ENCODE data around the gene PCARE.
A peak's percentile ranks its signal among the peaks of the same experiment; 100 is the strongest.
"Not testable (repeated sequence)": the region's sequence is repeated elsewhere in the genome, so short reads cannot be mapped to it uniquely, and the experiment has no call there.

Gene PCARE

DNA sequence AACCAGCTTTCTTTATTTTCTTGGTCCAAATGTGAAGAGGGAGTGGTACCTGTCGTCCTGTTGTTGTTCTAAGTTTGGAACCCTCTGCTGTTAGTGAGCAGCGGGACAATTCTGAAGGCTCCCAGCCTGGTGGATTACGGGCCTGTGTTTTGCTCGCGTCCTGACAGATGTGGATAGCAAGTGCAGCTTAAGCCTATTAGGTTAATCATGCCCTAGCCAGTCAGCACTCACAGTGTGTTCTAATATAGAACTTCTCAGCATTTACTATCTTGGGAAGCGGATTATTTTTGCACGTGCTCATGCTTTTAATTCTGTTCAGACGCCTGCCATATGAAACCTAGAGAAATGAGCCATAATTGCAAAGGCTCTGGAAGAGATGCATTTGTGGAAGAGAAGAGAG is at the start of gene PCARE:
Gene PCARE (minus strand): TSS at position 113 of the 400 bp plus-strand sequence. CDS start 262 bp downstream, outside the sequence.
- DNase-seq: no peak

DNA sequence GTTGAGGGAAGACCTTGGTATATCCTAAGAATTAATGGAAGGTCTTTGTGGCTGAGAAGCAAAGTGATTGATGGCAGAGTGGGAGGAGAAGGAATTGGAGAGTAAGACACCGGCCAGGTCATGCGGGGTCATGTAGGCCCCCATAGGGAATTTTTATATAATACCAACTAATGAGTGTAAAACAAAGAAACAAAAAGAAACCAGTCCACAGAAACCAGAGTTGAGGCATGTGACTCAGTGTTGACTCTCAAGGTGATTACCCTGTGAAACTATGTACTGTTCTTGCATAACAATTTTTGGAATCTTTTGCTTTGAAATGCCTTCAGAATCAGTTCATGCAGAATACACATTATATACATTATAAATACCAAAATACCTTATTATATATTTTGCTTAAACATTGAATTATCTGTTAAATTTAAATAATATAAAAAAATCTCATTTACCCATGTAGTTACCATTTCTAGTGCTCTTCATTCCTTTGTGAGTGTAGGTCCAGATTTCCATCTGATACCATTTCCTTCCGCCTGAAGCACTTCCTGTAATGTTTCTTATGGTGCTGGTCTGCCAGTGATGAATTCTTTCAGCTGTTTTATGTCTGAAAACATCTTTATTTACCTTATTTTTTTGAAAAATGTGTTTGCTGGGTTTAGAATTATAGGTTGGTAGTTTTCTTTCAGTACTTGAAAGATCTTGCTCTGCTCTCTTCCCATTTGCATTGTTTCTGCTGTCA is 49.5 kb upstream of the PCARE start:
- no peak for DNase-seq

- no peak for DNase-seq
Measured at GRCh38 chr2:29120846-29121245, 46.5 kb upstream of the PCARE start.

GRCh38 chr2:29119211-29119610 is 44.9 kb upstream of the PCARE start:
- no peak for DNase-seq

- peak; percentile 38 for DNase-seq
Measured at GRCh38 chr2:29117636-29118303, 43.4 kb upstream of the PCARE start.

DNA sequence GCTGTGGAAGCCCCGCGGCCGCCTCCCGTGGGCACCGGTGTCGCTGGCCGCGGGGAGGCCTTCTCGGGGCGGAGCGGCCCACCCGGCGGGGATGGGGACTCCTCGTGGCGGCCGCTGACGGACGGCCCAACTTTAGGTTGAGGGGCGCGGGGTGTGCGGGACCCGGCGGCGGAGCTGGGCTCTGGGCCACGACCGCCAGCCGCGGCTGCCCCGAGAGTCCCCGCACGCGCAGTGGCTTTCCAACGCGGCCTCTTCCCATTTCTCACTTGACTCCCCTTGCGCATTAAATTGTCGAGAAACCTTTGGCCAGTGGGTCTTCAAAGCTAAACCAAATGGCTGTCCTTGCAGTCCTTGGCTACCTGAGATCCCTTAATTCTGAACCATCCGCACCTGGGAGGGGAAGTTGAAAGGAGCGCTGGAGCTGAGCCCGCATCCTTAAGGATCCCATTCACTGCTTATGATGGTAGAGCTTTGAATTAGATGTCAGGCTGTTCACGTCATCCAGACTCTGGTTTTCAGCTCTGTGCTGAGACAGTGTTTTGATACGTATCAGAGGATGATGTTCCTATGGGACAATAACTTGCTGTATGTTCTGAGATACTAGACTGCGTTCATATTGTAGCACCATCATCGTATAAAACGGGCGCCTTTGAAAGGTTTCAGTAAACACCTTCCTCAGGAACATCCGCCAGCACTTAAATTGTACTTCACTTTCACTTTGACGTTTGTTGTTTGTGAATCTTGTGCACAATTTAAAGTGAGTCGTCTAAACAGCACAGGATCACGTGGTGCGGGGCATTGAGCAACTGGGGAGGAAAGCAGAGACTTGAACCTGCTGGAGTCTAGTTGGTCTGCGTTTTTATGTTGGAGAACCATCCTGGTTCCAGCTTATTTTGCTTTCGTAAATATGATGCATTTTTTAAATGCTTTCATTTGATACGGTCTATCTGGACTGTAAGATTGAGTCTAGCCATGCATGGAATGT is 41.8 kb upstream of the PCARE start:
- DNase-seq: peak; percentile 67

GRCh38 chr2:29114946-29115609 is 40.8 kb upstream of the PCARE start, which contains the start of gene CLIP4:
TSS of gene CLIP4 (plus strand) at chr2:29115415. CDS start at chr2:29121389, 5,974 bp downstream.
- DNase-seq: no peak

- peak; percentile 34 for DNase-seq
Measured at GRCh38 chr2:29114586-29114945, 40.2 kb upstream of the PCARE start.

DNA sequence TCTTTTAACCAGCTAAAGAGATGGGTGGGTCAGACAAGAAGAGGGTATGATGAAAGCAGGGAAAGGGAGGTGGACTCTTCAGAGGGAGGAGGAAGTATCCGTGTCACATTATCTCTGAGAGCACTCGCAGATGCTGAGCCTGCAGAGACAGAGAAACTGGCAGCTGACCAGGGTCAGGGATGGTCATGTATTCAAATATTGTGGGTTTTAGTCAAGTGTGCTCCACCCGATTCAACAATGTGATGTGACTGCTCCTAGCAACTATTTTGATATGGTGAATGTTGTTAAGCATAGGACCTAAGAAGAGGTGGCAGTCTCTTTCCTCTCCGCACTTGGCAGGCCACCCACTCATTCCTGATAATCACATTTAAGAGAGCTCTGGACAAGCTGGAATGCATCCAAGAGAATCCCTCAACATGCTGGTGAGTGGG is 39.6 kb upstream of the PCARE start:
- DNase-seq: peak; percentile 87

DNA sequence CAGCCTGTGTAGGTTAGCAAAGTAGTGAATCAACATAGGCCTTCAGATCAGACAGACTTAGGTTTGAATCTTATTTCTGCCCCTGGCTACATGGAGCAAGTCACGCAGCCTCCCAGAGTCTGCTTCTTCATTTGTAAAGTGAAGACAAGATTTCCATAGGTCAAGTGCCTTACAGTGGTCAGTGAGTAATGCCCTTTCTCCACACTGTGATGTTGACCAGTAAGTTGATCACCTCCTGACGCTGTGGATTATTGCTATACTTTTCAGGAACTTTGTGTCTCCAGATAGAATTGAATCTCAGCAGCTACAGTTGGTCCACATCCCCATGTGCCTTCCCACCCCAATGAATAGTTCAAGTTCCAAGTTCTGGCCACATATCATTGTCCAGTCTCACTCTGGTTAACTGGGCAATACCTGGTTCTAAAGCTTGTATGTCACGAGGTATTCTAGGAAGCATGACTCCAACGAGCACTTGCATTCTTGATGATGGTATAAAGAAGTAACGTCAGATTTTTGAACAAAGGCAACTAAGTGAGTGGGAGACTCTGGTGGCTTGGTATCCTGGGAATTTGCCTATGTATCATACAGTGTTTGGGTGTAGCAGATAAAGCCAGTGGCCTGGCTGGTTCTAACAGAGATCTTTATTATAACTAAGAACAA is 38.8 kb upstream of the PCARE start:
- DNase-seq: no peak

DNA sequence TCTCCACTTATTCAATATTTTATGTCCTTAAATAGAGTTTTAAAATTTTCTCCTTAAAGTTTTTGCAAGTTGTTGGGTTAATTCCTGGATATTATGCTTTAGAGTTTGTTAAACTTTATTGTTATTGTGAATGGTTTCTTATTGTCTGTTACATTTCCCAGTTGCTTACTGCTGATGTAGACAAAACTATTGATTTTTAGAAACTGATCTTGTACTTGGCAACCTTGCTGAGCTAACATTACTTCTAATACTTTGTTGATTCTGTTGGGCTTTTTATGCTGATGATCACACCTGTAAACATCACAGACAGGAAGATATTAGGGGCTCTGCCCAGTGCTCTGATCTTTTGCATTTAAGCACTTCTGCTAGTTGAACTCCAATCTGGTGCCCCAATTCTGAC is 38.1 kb upstream of the PCARE start:
- no peak for DNase-seq

GRCh38 chr2:29110916-29111535 is 36.7 kb upstream of the PCARE start:
- no peak for DNase-seq

DNA sequence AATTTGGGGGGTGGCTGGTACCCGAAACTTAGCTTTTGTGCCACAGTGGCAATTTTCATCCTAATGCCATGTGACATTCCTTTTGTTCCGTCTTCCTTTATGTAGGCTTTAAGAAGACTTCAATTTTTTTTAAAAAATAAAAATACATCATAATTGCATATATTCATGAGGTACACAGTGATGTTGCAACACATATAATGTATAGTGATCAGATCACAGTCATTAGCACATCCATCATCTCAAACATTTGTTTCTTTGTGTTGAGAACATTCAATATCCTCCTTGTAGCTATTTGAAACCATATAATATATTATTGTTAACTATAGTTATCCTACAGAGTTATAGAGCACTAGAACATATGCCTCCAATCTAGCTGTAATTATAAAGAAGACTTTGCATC is 34.9 kb upstream of the PCARE start:
- DNase-seq: no peak

- no peak for DNase-seq
Measured at GRCh38 chr2:29108225-29108624, 33.9 kb upstream of the PCARE start.

- not testable (repeated sequence) for DNase-seq
Measured at GRCh38 chr2:29107547-29107946, 33.2 kb upstream of the PCARE start.

DNA sequence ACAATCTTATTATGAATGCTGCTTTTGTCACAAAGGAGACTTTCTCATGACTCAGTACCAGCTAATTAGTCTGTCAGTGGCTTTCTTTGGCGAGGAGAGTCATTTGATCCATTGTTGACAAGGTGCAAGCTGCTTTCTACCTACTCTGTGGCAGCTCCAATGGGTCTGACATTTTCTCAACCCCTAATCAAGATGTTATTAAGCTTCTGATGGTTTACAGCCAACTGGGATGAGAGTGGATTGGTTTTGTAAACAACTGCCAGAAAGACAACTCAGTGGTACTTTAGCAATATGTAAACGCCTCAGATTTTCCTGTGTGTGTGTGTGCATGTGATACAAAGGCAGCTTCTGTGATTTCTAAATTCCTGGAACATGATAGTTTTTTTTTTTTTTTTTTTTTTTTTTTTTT is 32.7 kb upstream of the PCARE start:
- DNase-seq: no peak

- DNase-seq: no peak
Measured at GRCh38 chr2:29106256-29106655, 31.9 kb upstream of the PCARE start.

- no peak for DNase-seq
Measured at GRCh38 chr2:29105375-29105774, 31.1 kb upstream of the PCARE start.

DNA sequence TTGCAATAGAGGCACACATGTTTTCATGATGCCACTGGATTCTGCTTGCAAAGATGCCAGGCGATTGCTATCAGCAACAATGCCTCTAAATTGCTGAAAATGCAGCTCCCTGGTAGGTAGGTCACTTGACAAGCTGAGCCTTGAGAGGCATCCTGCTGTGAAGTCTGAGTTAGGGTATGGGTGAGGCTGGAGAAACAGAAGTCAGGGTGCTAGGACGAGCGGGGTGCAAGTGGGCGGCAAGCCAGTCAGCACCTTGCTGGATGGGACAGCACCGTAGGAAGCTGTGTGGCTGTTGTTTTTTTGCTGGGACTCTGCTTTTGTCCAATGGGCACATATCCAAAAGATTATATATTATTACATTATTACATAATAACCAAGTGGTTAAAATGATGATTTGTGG is 30.4 kb upstream of the PCARE start:
- DNase-seq: no peak

GRCh38 chr2:29100564-29100963 is 26.2 kb upstream of the PCARE start:
- DNase-seq: no peak

DNA sequence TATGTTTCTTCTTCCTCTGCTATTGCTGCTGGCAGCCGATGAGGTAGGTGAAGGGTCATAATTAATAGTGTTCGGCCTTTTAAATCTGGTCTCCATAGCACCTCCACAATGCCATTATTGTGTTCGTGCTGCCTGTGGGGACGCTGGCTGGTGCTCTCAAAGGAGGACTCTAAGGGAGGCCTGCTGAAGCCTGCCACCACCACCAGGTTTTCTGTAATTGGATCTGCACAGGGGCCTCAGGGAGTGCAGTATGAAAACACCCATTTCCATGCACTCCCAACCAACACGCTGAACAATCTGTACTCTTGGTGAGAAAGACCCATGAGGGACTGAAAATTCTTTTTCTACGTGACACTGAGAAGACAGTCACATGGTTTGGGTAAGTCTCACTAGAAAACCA is 23.2 kb upstream of the PCARE start:
- DNase-seq: no peak

- DNase-seq: no peak
Measured at GRCh38 chr2:29096969-29097368, 22.6 kb upstream of the PCARE start.

All from DMS79 (cell line).